Common myeloid progenitor, CD34-positive (primary cell): ENCODE measurements around the gene CD300H.
"Not testable (repeated sequence)": the region's sequence is repeated elsewhere in the genome, so short reads cannot be mapped to it uniquely, and the experiment has no call there.

Experiments
- CTCF ChIA-PET: fragments of 350-600 bp; sonication (Branson Sonifier 250); formaldehyde crosslinking; loops from one replicate; lab custom pipeline; 2021; ENCODE audit warnings: antibody characterized with exemption; lab: Charles Lee
- POLR2A ChIA-PET: fragments of 350-600 bp; sonication (Branson Sonifier 250); formaldehyde crosslinking; loops from one replicate; lab custom pipeline; 2021; ENCODE audit warnings: antibody characterized with exemption; lab: Charles Lee
- DNase-seq, 3 donors: peaks; one replicate each; pipeline versions ENCODE4 v3.0.0 to v3.0.0-alpha.2; 2013
- H3K27ac ChIP-seq, 2 experiments: 1 replicate in 1 of 2; 2 replicates in 1 of 2; pipeline ENCODE4 v1.7.0; 2013; ENCODE audit warnings: inconsistent platforms in 2 of 2, low read length in 2 of 2, mild to moderate bottlenecking in 2 of 2, low read depth in 1 of 2, moderate library complexity in 1 of 2; ENCODE audit not compliant: severe bottlenecking in 2 of 2, insufficient read depth in 1 of 2, poor library complexity in 1 of 2
- H3K27me3 ChIP-seq, 5 experiments: replicated peaks in 2 of 5; 1 replicate in 3 of 5; 2 replicates in 2 of 5; pipeline versions ENCODE4 v1.6.1 to v1.7.0; 2013; ENCODE audit warnings: low read length in 4 of 5, mild to moderate bottlenecking in 2 of 5, moderate library complexity in 2 of 5, inconsistent platforms in 1 of 5; ENCODE audit not compliant: insufficient read depth in 5 of 5, control insufficient read depth in 4 of 5
- H3K36me3 ChIP-seq, 4 experiments: 1 replicate in 2 of 4; 2 replicates in 2 of 4; pipeline versions ENCODE4 v1.6.1 to v1.7.0; 2013; ENCODE audit warnings: low read length in 3 of 4, control low read depth in 1 of 4, mild to moderate bottlenecking in 1 of 4; ENCODE audit not compliant: control insufficient read depth in 4 of 4, insufficient read depth in 4 of 4
- H3K4me1 ChIP-seq, 4 experiments: 1 replicate in 3 of 4; 2 replicates in 1 of 4; pipeline versions ENCODE4 v1.6.1 to v1.7.1; 2013; ENCODE audit warnings: low read length in 3 of 4, mild to moderate bottlenecking in 3 of 4, control low read depth in 1 of 4, inconsistent platforms in 1 of 4, moderate library complexity in 1 of 4; ENCODE audit not compliant: control insufficient read depth in 4 of 4, insufficient read depth in 4 of 4; ENCODE audit errors: control extremely low read depth in 1 of 4
- H3K4me3 ChIP-seq, 7 experiments: 1 replicate in 4 of 7; 2 replicates in 3 of 7; pipeline versions ENCODE4 v1.5.1 to v1.7.0; 2013; ENCODE audit warnings: mild to moderate bottlenecking in 7 of 7, low read length in 6 of 7, moderate library complexity in 6 of 7, inconsistent platforms in 2 of 7, low read depth in 2 of 7, control low read depth in 1 of 7; ENCODE audit not compliant: insufficient read depth in 4 of 7, control insufficient read depth in 1 of 7; ENCODE audit errors: extremely low read depth in 1 of 7
- H3K9me3 ChIP-seq, 5 experiments: 1 replicate in 4 of 5; 2 replicates in 1 of 5; pipeline versions ENCODE4 v1.6.1 to v1.7.1; 2013; ENCODE audit warnings: low read length in 4 of 5, mild to moderate bottlenecking in 2 of 5, inconsistent platforms in 1 of 5, low read depth in 1 of 5, moderate library complexity in 1 of 5; ENCODE audit not compliant: control insufficient read depth in 4 of 5, insufficient read depth in 2 of 5; ENCODE audit errors: control extremely low read depth in 1 of 5
- WGBS: methylation state at CpG from one replicate; pipeline ENCODE4 v1.1.5; 2013; ENCODE audit not compliant: insufficient coverage; 5-methylcytosine and 5-hydroxymethylcytosine counted together

CD300H gene

DNA sequence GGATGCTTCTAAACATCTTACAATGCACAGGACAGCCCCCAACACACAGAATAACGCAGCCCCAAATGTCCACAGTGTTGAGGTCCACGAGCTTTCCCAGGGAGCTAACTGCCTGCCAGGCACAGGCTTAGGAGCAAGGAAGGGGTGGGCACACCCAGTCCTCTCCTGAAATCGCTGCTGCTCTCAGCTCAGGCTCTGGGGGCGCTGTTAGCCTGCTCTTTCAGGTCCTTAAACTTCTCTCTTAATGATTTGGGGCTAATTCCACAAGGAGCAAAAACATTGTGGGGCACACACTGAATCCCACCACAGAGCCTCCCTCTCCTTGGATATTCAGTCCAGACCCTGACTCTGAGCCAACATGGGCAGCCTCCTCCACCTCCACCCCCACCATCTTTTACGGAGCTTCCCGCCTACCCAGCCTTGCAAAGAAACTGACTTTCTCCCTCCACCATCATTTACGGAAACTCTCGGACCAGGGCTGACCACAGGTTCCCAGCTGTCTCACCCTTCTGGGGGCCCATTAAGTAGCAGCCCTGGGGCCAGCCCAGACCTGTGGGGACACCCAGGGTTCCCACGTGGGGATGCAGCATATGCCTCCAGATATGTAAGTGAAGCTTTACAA is 1.1 kb downstream of the CD300H start:
- Histone ChIP-seq H3K27ac (no peak overlapping the region), H3K9me3 (no peaks in the 10 kb centered on the region), H3K4me3 (no peak overlapping the region), H3K4me1 (peaks cover 0 to 36% (median 20%) of the 10 kb centered on the region in 4 experiments), H3K36me3 (no peaks in the 10 kb centered on the region), H3K27me3 (peaks cover 0 to 8% (median 0%) of the 10 kb centered on the region in 5 experiments)
- peak; percentile 54 to 61 (median 57) for DNase-seq
- 26% methylated on average over 9 of the region's 9 CpGs for WGBS
- ChIA-PET POLR2A (no interaction called here), CTCF (interaction anchor here (0.6 to 3.4 kb wide), 28 partner anchors 8 to 225 kb away, joined by 3 to 27 read pairs (median 4); partner anchors contain the start of genes BTBD17 and CD300LD)

GRCh38 chr17:74565126-74565525 is 2.2 kb downstream of the CD300H start:
- H3K9me3 ChIP-seq = no peaks in the 10 kb centered on the region
- no peak for DNase-seq
- H3K4me1 ChIP-seq = peaks cover 0 to 34% (median 19%) of the 10 kb centered on the region in 4 experiments
- WGBS = 86% methylated on average over 4 of the region's 5 CpGs
- no peak overlapping the region for H3K4me3 ChIP-seq
- ChIA-PET CTCF (interaction anchor here (1.5 to 3.4 kb wide), 6 partner anchors 9 to 171 kb away, joined by 3 to 20 read pairs (median 9); no protein-coding TSS in a partner anchor), POLR2A (no interaction called here)
- H3K27me3 ChIP-seq = peaks cover 0 to 5% (median 0%) of the 10 kb centered on the region in 5 experiments
- no peaks in the 10 kb centered on the region for H3K36me3 ChIP-seq
- no peak overlapping the region for H3K27ac ChIP-seq

- DNase-seq = no peak
- Histone ChIP-seq H3K9me3 (no peaks in the 10 kb centered on the region), H3K27me3 (no peaks in the 10 kb centered on the region), H3K4me3 (no peak overlapping the region), H3K27ac (no peak overlapping the region), H3K36me3 (no peaks in the 10 kb centered on the region), H3K4me1 (peaks cover 0 to 16% (median 8%) of the 10 kb centered on the region in 4 experiments)
- POLR2A ChIA-PET = no interaction called here
- CTCF ChIA-PET = no interaction called here
- WGBS = 100% methylated on average over 1 of the region's 1 CpG
These were observed 4.0 kb downstream of the CD300H start for GRCh38 chr17:74563358-74563757.

DNA sequence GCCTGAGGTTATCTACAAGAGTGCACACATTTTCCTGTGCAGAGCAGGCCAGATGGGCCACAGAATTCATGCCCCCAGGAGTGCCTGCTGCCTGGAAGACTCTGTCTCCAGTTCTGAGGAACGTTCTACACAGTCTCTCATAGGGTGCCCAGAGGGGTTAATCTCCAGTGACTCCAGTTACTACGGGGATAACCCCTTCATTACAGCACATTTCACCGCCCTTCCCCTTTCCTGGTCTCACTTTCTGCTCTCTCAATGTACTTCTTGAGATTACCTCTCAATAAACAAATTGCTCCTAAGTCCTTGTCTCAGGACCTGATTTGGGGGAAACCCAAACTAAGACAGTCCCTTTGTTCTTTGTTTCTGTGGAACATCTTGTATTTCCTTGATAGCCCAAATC is 5.7 kb downstream of the CD300H start:
- H3K4me3 ChIP-seq = no peak overlapping the region
- DNase-seq = peak in 1 of 3 donors; percentile 46
- no peak overlapping the region for H3K27ac ChIP-seq
- POLR2A ChIA-PET = no interaction called here
- no peaks in the 10 kb centered on the region for H3K36me3 ChIP-seq
- 60% methylated on average over 2 of the region's 3 CpGs for WGBS
- H3K4me1 ChIP-seq = peaks cover 0 to 8% (median 5%) of the 10 kb centered on the region in 4 experiments
- no peaks in the 10 kb centered on the region for H3K9me3 ChIP-seq
- CTCF ChIA-PET = interaction anchor here (1.4 kb wide), 1 partner anchor 8 kb away, joined by 3 read pairs; no protein-coding TSS in a partner anchor
- H3K27me3 ChIP-seq = no peaks in the 10 kb centered on the region

DNA sequence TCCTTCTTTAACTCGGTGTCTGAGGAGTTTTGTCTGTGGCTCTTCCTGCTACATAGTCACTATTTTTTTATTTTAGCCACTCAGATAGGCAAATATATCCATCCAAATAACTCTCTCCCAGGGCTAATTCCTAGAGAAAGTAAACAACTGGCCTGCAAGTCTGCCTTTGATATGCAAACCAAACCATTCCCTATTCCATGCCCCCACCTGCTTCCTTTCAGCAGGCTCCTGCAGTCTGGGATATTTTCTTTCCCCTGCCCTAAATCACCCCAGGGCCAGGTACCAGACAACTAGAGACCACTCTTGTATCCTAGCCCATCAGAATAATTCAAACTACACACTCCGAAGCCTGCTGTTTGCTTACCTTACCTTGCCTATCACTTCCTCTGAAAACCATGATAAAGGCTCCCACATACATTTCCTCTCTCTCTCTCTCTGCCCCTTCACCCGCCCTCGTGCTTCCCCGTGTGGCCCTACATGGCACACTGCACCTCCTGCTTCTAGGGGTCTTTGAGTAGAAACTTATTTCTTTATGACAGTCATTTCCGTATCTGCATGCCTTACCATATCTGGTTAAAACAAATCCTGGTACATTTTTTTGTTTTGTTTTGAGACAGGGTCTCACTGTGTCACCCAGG is 8.3 kb downstream of the CD300H start:
- peaks cover 0 to 6% (median 2%) of the 10 kb centered on the region in 4 experiments for H3K4me1 ChIP-seq
- WGBS = 38% methylated on average over 5 of the region's 6 CpGs
- no peaks in the 10 kb centered on the region for H3K36me3 ChIP-seq
- ChIA-PET CTCF (interaction anchor here (0.9 kb wide), 1 partner anchor 9 kb away, joined by 3 read pairs; the partner anchor contains the start of gene CD300H), POLR2A (no interaction called here)
- H3K27me3 ChIP-seq = no peaks in the 10 kb centered on the region
- H3K27ac ChIP-seq = no peak overlapping the region
- DNase-seq = peak in 1 of 3 donors; percentile 23
- no peaks in the 10 kb centered on the region for H3K9me3 ChIP-seq
- H3K4me3 ChIP-seq = no peak overlapping the region

GRCh38 chr17:74558402-74558801 is 8.9 kb downstream of the CD300H start:
- H3K9me3 ChIP-seq, H3K27ac ChIP-seq, DNase-seq, H3K27me3 ChIP-seq, H3K36me3 ChIP-seq, H3K4me1 ChIP-seq, H3K4me3 ChIP-seq: not testable (repeated sequence)
- ChIA-PET CTCF (interaction anchor here (0.9 to 2.1 kb wide), 4 partner anchors 8 to 112 kb away, joined by 3 to 11 read pairs (median 4); partner anchors contain the start of gene CD300H), POLR2A (interaction anchor here (0.6 kb wide), 1 partner anchor 231 kb away, joined by 3 read pairs; no protein-coding TSS in a partner anchor)
- WGBS = 89% methylated on average over 4 of the region's 4 CpGs
